ENCODE measurements around the gene RNF180. TPM values are rescaled to one million over a fixed set of nuclear protein-coding genes. Genes with fewer than 3 reads are reported as not detected.

Gene RNF180
- total and polyA plus RNA-seq, 10 of the 15 experiments (the other 5 are each of a cell fraction or from before 2014, with no cell fraction given): 0.16 to 1.2 (median 0.73) TPM

GRCh38 chr5:64308135-64308534 lies 142.5 kb downstream of the RNF180 start (continued):
- TF ChIP-seq ZNF687 (IDR thresholded peaks at IDR 0.05): no peak

- ATAC-seq: peak; percentile 44
- no peaks in the 10 kb centered on the region for H3K4me1 ChIP-seq (ENCODE audit: control insufficient read depth, insufficient read depth, low read length)
- in situ Hi-C loops (cut with MboI) (no loop called here), intact Hi-C loops (cut with micrococcal nuclease; ENCODE audit: unreplicated experiment) (no loop called here)
- ChIA-PET RAD21 (ENCODE audit: unreplicated experiment) (no interaction called here), SMC1A (ENCODE audit: uncharacterized antibody, unreplicated experiment) (interaction anchor here (1.5 to 1.7 kb wide), 3 partner anchors 9 to 35 kb away, joined by 3 to 6 read pairs (median 4); no protein-coding TSS in a partner anchor), CTCF (interaction anchor here (0.7 kb wide), 1 partner anchor 52 kb away, joined by 3 read pairs; no protein-coding TSS in a partner anchor), POLR2A (no interaction called here)
- no peak for TF ChIP-seq BRCA1 (IDR thresholded peaks at IDR 0.05; ENCODE audit: low read depth, low read length)
- TF ChIP-seq NFXL1 (IDR thresholded peaks at IDR 0.05; ENCODE audit: borderline replicate concordance): no peak
- TF ChIP-seq PBX3 (IDR thresholded peaks at IDR 0.05; ENCODE audit: insufficient replicate concordance, low read depth, low read length): no peak
- H3K4me3 ChIP-seq: no peak overlapping the region
- no peaks in the 10 kb centered on the region for H3K27me3 ChIP-seq (replicated peaks in 1 of 2; ENCODE audit: control insufficient read depth in 2 of 2, insufficient read depth in 2 of 2, low read length in 1 of 2)
- no peak for DNase-seq (ENCODE audit: low read depth, low spot score)
- H3K4me2 ChIP-seq (ENCODE audit: control insufficient read depth, insufficient read depth): no peak overlapping the region
- H2AFZ ChIP-seq (ENCODE audit: control insufficient read depth, low read depth, low read length): no peak overlapping the region
- BruUV-seq (replicated peaks): no TSS peak
- no peaks in the 10 kb centered on the region for H4K20me1 ChIP-seq (ENCODE audit: control insufficient read depth, insufficient read depth)
- no peak for FAIRE-seq
- no peaks in the 10 kb centered on the region for H3K79me2 ChIP-seq (ENCODE audit: control insufficient read depth, insufficient read depth, low read length)
- WGBS (ENCODE audit: insufficient coverage, insufficient replicate concordance, low lambda C conversion rate, missing lambda C conversion rate): 9% methylated on average over 4 of the region's 4 CpGs
- H3K27ac ChIP-seq (ENCODE audit: control insufficient read depth, insufficient read depth): no peak overlapping the region
- no peaks in the 10 kb centered on the region for H3K9me3 ChIP-seq (replicated peaks; ENCODE audit: control insufficient read depth, insufficient read depth, low read length)
- no peaks in the 10 kb centered on the region for H3K36me3 ChIP-seq (ENCODE audit: control insufficient read depth in 2 of 2, insufficient read depth in 2 of 2, low read length in 1 of 2)
- no peak overlapping the region for H3K9ac ChIP-seq (ENCODE audit: control insufficient read depth, insufficient read depth, low read length)
These were observed 146.8 kb downstream of the RNF180 start for GRCh38 chr5:64312491-64312890.
